Breast epithelium (tissue), 4 donors: ENCODE measurements around the gene U2AF2. TPM values are rescaled to one million over a fixed set of nuclear protein-coding genes. Genes with fewer than 3 reads are reported as not detected.

Source experiments
- DNase-seq, 2 donors: peaks; one replicate each; pipeline ENCODE4 v3.0.0-alpha.2; 2019; ENCODE audit warnings: low spot score in 2 of 2
- H3K27ac ChIP-seq, 2 donors: fragments of 200-600 bp; sonication (generic) in 1 of 2; one replicate each; pipeline ENCODE4 v1.5.1; 2016 to 2019; ENCODE audit warnings: mild to moderate bottlenecking in 1 of 2
- H3K27me3 ChIP-seq, 2 donors: fragments of 200-600 bp; sonication (generic) in 1 of 2; one replicate each; pipeline versions ENCODE4 v1.5.1 to v1.6.0; 2017 to 2019; ENCODE audit warnings: control low read depth in 1 of 2, mild to moderate bottlenecking in 1 of 2
- H3K36me3 ChIP-seq: fragments of 200-600 bp; one replicate; pipeline ENCODE4 v1.5.1; 2019
- H3K4me1 ChIP-seq, 2 donors: fragments of 200-600 bp; sonication (generic); one replicate each; pipeline ENCODE4 v1.5.1; 2016 to 2019; ENCODE audit warnings: control low read depth in 1 of 2
- H3K4me3 ChIP-seq, 3 donors: fragments of 200-600 bp; sonication (generic); 1 replicate in 2 of 3; 2 replicates in 1 of 3; pipeline ENCODE4 v1.5.1; 2016 to 2019; ENCODE audit warnings: mild to moderate bottlenecking in 3 of 3, moderate library complexity in 2 of 3
- H3K9me3 ChIP-seq, 2 donors: fragments of 200-600 bp; sonication (generic) in 1 of 2; one replicate each; pipeline ENCODE4 v1.5.1; 2016 to 2019; ENCODE audit warnings: control low read depth in 1 of 2
- POLR2A ChIP-seq: fragments of 450-650 bp; IDR thresholded peaks from one replicate; pipeline ENCODE4 v1.6.1; 2016; ENCODE audit warnings: antibody characterized with exemption, mild to moderate bottlenecking, moderate library complexity
- POLR2AphosphoS5 ChIP-seq, 3 donors: sonication (generic); formaldehyde crosslinking; IDR thresholded peaks; one replicate each; pipeline ENCODE4 v1.6.1; 2017; ENCODE audit warnings: antibody characterized with exemption in 3 of 3
- intact Hi-C: fragments of 100-400 bp; cut with DNase I; formaldehyde crosslinking; loops from one replicate; pipeline ENCODE4 v1.15.1; 2023; ENCODE audit warnings: low total_unique reads
- total RNA-seq, 3 donors: library from RNA; depleted of rRNA; stranded (reverse); fragments of >200 nt; gene quantifications; one replicate each; pipeline ENCODE4 v1.1.0, GENCODE V29; 2016
- TF ChIP-seq, protein P1 (sequence below), 3 donors: fragments of 450-650 bp; IDR thresholded peaks; one replicate each; pipeline ENCODE4 v1.5.1; 2016 to 2017; ENCODE audit warnings: antibody characterized with exemption in 3 of 3, mild to moderate bottlenecking in 3 of 3, moderate library complexity in 3 of 3

The U2AF2 gene
- total RNA-seq, 3 donors from 2014 or later = 82.5 to 93.4 (median 85.3) TPM

DNA sequence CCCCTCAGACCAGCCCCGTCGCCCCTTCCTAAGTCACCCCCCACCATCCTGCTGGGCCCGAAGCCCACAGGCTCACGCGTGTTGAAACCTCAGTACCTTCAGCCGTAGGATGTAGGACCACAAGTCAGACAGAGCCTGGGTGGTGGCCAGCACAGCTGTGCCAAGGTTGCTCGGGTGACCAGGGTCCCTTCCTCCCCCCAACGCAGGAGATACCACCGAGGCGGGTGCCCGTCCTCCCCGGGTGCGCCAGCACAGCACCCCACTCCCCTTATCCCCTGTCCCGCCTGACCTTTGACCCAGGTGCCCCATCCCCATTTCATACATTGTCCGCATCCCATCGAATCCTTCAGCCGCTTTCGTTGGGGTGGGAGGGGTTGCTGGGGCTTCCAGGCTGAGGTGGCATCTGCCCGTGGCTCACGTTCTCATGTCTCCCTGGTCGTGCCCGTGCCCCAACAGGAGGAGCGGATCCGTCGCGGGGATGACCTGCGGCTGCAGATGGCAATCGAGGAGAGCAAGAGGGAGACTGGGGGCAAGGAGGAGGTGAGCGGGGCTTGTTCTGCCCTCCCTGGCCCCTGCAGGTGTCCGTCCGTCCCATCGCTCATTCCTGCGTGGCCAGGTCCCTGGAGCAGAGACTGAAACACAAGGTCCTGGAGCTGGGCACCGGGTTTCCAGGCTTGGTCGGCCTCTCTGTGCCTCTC is 34.7 kb downstream of the U2AF2 start:
- intact Hi-C loops = no loop called here

DNA sequence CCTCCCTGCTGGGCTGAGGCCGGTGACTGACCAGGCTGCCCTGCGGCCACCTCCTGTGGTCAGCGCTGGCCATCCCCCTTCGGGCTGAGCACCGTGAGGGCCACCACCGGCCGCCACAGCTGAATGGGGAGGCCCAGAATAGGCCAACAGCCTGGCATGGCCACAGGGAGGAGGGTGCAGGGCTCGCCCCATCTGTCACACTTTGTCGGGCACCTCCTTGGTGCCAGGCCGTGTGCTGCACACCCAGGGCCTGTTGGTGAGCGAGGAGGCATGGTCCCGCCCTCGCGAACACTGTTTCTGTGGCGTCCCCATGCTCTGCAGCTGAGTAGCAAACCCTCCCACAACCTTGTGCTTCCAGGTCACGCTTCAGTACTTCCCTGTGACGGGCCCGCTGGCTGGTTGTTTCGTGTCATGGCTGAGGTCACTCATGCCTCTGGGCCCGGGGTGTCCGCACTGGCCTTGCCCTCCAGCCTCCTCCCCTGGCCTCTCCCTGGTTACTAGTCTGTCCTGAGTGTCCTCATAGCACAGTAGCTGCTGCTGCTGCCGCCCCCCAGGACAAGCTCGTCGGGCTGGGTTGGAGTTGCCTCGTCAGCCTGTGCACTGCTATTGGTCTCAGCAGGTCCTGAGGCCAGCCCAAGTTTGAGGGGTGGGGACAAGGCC is 35.4 kb downstream of the U2AF2 start:
- H3K36me3 ChIP-seq = peaks cover 7% of the 10 kb centered on the region
- peak in 1 of 2 donors; percentile 49 for DNase-seq

More for the DNA sequence above, 34.7 kb downstream of the U2AF2 start:
- Histone ChIP-seq H3K4me1 (no peaks in the 10 kb centered on the region), H3K4me3 (no peak overlapping the region), H3K9me3 (no peaks in the 10 kb centered on the region), H3K27ac (no peak overlapping the region), H3K27me3 (no peaks in the 10 kb centered on the region), H3K36me3 (peaks cover 7% of the 10 kb centered on the region)
- peak in 1 of 2 donors; percentile 37 for DNase-seq
- TF ChIP-seq, protein P1, sequence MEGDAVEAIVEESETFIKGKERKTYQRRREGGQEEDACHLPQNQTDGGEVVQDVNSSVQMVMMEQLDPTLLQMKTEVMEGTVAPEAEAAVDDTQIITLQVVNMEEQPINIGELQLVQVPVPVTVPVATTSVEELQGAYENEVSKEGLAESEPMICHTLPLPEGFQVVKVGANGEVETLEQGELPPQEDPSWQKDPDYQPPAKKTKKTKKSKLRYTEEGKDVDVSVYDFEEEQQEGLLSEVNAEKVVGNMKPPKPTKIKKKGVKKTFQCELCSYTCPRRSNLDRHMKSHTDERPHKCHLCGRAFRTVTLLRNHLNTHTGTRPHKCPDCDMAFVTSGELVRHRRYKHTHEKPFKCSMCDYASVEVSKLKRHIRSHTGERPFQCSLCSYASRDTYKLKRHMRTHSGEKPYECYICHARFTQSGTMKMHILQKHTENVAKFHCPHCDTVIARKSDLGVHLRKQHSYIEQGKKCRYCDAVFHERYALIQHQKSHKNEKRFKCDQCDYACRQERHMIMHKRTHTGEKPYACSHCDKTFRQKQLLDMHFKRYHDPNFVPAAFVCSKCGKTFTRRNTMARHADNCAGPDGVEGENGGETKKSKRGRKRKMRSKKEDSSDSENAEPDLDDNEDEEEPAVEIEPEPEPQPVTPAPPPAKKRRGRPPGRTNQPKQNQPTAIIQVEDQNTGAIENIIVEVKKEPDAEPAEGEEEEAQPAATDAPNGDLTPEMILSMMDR (IDR thresholded peaks at IDR 0.05) = no peak
- TF ChIP-seq POLR2AphosphoS5 (IDR thresholded peaks at IDR 0.05) = no peak
- TF ChIP-seq POLR2A = no peak

DNA sequence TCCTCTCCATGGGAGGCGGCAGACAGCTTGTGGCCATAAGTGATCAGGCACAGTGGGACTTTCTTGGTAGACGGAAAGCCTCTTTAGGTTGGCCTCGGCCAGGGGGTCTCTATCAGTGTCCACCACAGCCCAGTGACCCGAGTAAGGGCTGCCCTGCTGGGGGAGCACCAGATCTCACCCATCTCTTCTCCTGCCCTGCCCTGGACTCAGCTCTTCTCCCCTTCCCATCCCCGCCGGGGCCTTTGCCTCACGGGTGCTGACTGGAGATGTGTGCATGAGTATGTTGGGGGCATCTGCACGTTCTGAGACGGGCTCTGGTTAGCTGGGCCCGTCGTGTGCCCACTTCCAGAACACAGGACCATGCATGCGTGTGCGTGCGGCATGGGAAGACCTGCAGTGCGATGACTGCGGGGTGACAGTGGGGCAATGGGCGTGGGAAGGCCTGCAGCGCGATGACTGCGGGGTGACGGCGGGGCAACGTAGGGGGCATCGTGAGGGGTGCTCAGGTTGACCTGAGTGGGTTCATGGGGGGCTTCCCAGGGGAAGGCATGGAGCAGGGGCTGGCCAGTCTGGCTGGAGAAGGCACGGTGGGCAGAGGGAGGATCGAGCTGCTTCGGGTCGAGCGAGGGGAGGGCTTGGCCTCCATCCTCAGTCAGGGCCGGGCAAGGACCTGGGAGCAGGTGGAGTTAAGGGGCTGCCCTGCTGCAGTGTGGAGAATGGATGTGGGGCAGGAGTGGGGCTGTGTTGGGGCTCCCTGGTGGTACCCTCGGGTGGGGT is 36.1 kb downstream of the U2AF2 start:
- intact Hi-C loops = no loop called here
- Histone ChIP-seq H3K4me1 (no peaks in the 10 kb centered on the region), H3K4me3 (no peak overlapping the region), H3K9me3 (no peaks in the 10 kb centered on the region), H3K27me3 (no peaks in the 10 kb centered on the region), H3K27ac (no peak overlapping the region), H3K36me3 (peaks cover 7% of the 10 kb centered on the region)
- peak in 1 of 2 donors; percentile 31 for DNase-seq
- TF ChIP-seq, protein P1 (IDR thresholded peaks at IDR 0.05) = no peak
- TF ChIP-seq POLR2A = no peak
- no peak for TF ChIP-seq POLR2AphosphoS5 (IDR thresholded peaks at IDR 0.05)

More for the DNA sequence above, 35.4 kb downstream of the U2AF2 start:
- intact Hi-C loops = no loop called here
- Histone ChIP-seq H3K27ac (no peak overlapping the region), H3K4me3 (no peak overlapping the region), H3K4me1 (no peaks in the 10 kb centered on the region), H3K27me3 (no peaks in the 10 kb centered on the region), H3K9me3 (no peaks in the 10 kb centered on the region)
- TF ChIP-seq POLR2AphosphoS5 (IDR thresholded peaks at IDR 0.05) = no peak
- TF ChIP-seq POLR2A = no peak
- TF ChIP-seq, protein P1 (IDR thresholded peaks at IDR 0.05) = no peak

DNA sequence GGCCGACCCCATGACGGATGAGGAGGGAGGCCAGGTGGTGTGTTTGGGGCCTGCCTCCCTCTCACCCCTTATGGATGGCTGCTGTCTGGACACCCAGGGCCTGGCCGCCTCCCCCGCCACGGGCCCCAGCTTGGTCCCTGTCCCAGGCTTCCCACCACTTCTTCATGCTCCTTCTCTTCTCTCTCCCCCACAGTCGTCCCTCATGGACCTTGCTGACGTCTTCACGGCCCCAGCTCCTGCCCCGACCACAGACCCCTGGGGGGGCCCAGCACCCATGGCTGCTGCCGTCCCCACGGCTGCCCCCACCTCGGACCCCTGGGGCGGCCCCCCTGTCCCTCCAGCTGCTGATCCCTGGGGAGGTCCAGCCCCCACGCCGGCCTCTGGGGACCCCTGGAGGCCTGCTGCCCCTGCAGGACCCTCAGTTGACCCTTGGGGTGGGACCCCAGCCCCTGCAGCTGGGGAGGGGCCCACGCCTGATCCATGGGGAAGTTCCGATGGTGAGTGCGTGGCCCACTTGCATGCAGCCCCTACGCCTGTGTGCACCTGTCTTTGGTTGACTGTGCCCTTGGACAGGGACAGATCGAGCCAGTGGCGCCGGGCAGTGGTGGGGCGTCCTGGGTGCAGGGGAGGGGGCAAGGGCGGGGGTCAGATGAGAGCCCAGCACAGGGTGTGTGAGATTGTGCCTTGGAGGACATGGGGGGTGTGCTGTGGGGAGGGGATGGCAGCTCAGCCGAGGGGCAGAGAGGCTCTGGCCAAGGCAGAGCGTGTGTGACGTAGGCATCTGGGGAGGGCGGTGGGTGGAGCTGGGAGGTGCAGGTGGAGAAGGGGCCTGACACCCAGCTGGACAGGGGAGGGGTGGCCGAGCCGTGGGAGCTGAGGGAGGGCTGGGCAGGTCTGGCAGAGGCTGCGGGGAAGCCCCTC is 37.0 kb downstream of the U2AF2 start:
- intact Hi-C loops = no loop called here
- no peaks in the 10 kb centered on the region for H3K27me3 ChIP-seq
- peak in 1 of 2 donors; percentile 38 for DNase-seq

More for the DNA sequence above, 37.0 kb downstream of the U2AF2 start:
- Histone ChIP-seq H3K4me1 (no peaks in the 10 kb centered on the region), H3K9me3 (no peaks in the 10 kb centered on the region), H3K27ac (no peak overlapping the region), H3K36me3 (peaks cover 7% of the 10 kb centered on the region), H3K4me3 (no peak overlapping the region)
- no peak for TF ChIP-seq POLR2AphosphoS5 (IDR thresholded peaks at IDR 0.05)
- TF ChIP-seq, protein P1 (IDR thresholded peaks at IDR 0.05) = no peak
- no peak for TF ChIP-seq POLR2A
